Osteoblast (primary cell): ENCODE measurements around the gene EPN1. TPM values are rescaled to one million over a fixed set of nuclear protein-coding genes. Genes with fewer than 3 reads are reported as not detected.

ENCODE experiments used
- DNase-seq: peaks from one replicate; pipeline ENCODE4 v3.0.0; 2011; ENCODE audit warnings: low spot score, mixed read lengths; ENCODE audit not compliant: insufficient read length; ENCODE audit errors: missing footprints
- H2AFZ ChIP-seq: 2 replicates; pipeline ENCODE4 v1.6.0; 2011; ENCODE audit warnings: mild to moderate bottlenecking, low read length
- H3K27ac ChIP-seq: 2 replicates; pipeline ENCODE4 v1.5.1; 2011; ENCODE audit warnings: mild to moderate bottlenecking, low read depth, low read length, moderate library complexity
- H3K27me3 ChIP-seq: 2 replicates; pipeline ENCODE4 v1.6.0; 2012; ENCODE audit warnings: mild to moderate bottlenecking, control low read depth, inconsistent platforms, low read length, moderate library complexity; ENCODE audit not compliant: insufficient read depth
- H3K36me3 ChIP-seq: 2 replicates; pipeline ENCODE4 v1.5.1; 2011; ENCODE audit warnings: mild to moderate bottlenecking, low read length, control low read depth, moderate library complexity; ENCODE audit not compliant: insufficient read depth
- H3K4me1 ChIP-seq: 2 replicates; pipeline ENCODE4 v1.5.1; 2011; ENCODE audit warnings: mild to moderate bottlenecking, low read length, control low read depth, moderate library complexity; ENCODE audit not compliant: insufficient read depth
- H3K4me2 ChIP-seq: 2 replicates; pipeline ENCODE4 v1.6.0; 2011; ENCODE audit warnings: mild to moderate bottlenecking, low read length; ENCODE audit not compliant: insufficient read depth
- H3K4me3 ChIP-seq: fragments of 200-600 bp; sonication (generic); 3 replicates; pipeline ENCODE4 v1.5.1; 2012; ENCODE audit warnings: mild to moderate bottlenecking, low read length, inconsistent platforms; ENCODE audit not compliant: insufficient read depth
- H3K79me2 ChIP-seq: 2 replicates; pipeline ENCODE4 v1.6.0; 2012; ENCODE audit warnings: mild to moderate bottlenecking, low read length, control low read depth, inconsistent platforms; ENCODE audit not compliant: insufficient read depth
- H3K9me3 ChIP-seq: 2 replicates; pipeline ENCODE4 v1.5.1; 2011; ENCODE audit warnings: low read depth, low read length, control low read depth
- H4K20me1 ChIP-seq: 2 replicates; pipeline ENCODE4 v1.6.0; 2012; ENCODE audit warnings: mild to moderate bottlenecking, low read length, control low read depth; ENCODE audit not compliant: insufficient read depth
- total RNA-seq: library from RNA; depleted of rRNA; stranded (reverse); fragments of >200 nt; gene quantifications from 2 replicates; pipeline ENCODE4 v1.2.3, GENCODE V29; 2012
- TF ChIP-seq, protein P1 (sequence below): IDR thresholded peaks from 2 replicates; pipeline ENCODE4 v1.5.1; 2011; ENCODE audit warnings: mild to moderate bottlenecking, low read depth, low read length, moderate library complexity; ENCODE audit errors: extremely low read depth

EPN1 gene
- total RNA-seq, 1 donor: 31.5 TPM

DNA sequence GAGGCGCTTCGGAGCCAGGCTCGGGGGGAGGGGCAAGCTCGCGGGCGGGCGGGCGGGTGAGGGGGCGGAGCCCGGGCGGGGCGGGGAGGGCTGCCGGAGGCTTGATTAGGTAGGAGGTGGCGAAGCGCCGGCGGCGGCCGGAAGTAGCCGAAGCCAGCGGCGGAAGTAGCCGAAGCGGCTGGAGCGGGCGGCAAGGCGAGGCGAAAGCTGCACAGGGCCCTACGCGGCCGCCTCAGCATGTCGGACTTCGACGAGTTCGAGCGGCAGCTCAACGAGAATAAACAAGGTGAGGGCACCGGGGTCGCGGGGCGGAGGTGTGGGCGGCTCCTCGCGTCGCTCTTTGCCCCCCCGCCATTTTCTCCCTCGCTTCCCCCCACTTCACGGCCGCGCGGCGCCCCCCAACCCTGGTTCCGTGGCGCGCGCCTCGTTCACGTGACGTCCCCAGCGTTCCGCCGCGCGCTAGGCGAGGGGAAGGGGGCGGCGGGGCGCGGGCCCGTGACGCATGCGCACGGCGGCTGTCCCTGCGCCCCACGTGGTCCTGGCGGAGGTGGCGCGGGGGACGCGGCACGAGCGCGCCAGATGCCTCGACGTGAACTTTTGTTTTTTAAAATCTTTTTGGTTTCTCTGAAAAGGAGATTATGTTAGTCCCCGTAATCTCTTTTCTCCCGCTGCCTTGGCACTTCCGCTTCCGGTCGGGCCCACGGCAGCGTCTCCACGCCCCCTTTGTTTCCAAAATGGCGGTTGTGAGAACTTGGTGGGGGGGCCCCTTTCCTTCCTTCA, 20.0 kb upstream of the EPN1 start, which contains the start of gene U2AF2:
Gene U2AF2 (plus strand): TSS at position 168 of the 780 bp plus-strand sequence. CDS start 70 bp downstream, at position 238.
- Histone ChIP-seq H3K79me2 (peaks cover 51% of the 10 kb centered on the region), H4K20me1 (peaks cover 47% of the 10 kb centered on the region), H3K9me3 (no peaks in the 10 kb centered on the region), H3K36me3 (no peaks in the 10 kb centered on the region), H3K27me3 (no peaks in the 10 kb centered on the region), H2AFZ (peak within 1 kb of the TSS; percentile 91), H3K4me3 (peak within 1 kb of the TSS; percentile 97), H3K27ac (peak within 1 kb of the TSS; percentile 97), H3K4me1 (peaks cover 30% of the 10 kb centered on the region), H3K4me2 (peak within 1 kb of the TSS; percentile 98)
- TF ChIP-seq, protein P1, sequence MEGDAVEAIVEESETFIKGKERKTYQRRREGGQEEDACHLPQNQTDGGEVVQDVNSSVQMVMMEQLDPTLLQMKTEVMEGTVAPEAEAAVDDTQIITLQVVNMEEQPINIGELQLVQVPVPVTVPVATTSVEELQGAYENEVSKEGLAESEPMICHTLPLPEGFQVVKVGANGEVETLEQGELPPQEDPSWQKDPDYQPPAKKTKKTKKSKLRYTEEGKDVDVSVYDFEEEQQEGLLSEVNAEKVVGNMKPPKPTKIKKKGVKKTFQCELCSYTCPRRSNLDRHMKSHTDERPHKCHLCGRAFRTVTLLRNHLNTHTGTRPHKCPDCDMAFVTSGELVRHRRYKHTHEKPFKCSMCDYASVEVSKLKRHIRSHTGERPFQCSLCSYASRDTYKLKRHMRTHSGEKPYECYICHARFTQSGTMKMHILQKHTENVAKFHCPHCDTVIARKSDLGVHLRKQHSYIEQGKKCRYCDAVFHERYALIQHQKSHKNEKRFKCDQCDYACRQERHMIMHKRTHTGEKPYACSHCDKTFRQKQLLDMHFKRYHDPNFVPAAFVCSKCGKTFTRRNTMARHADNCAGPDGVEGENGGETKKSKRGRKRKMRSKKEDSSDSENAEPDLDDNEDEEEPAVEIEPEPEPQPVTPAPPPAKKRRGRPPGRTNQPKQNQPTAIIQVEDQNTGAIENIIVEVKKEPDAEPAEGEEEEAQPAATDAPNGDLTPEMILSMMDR: no peak
- peak; percentile 99 for DNase-seq

DNA sequence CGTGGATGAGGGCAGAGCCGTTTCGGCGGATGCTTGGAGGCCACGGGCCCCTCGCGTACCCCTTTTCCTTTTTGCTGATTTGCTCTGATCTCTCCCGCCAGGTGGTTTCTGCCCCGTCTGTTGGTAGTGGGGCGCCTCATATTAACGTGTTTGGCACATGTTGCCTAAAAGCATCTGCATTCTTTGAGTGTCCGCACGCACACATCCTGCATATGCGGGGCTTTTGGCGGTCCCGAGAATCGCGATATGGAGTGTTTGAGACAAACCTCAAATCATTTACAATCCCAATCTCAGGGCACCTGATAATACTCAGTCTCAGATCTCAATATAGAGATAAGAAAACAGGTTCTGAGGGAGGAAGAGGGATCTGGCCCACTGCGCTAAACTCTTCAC, 19.4 kb upstream of the EPN1 start:
- peak overlapping the region; percentile 57 for H2AFZ ChIP-seq
- H3K4me3 ChIP-seq: peak overlapping the region; percentile 97
- peaks cover 30% of the 10 kb centered on the region for H3K4me1 ChIP-seq

DNA sequence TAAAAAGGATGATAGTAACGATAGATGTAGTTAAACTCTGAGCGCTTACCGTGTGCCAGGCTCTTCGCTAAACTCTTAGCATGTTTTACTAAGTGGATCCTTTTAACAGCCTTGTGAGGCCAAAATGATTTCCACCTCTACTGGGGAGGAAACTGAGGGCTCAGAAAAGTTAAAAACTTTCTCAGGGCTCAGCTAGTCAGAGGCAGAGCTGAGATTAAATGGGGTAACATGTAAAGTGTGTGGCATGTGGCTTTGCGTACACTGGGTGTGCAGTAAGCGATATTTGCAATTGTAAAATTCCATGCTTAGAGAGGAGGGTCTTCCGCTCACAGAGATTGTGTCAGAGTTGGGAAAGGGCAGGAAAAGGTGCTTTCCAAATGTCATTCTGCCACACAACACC, 18.5 kb upstream of the EPN1 start:
- DNase-seq: peak; percentile 68
- Histone ChIP-seq H3K4me1 (peaks cover 30% of the 10 kb centered on the region), H3K4me3 (peak overlapping the region; percentile 97), H3K36me3 (peaks cover 12% of the 10 kb centered on the region), H3K4me2 (peak overlapping the region; percentile 98), H3K27me3 (no peaks in the 10 kb centered on the region), H3K9me3 (no peaks in the 10 kb centered on the region), H3K27ac (peak overlapping the region; percentile 43), H3K79me2 (peaks cover 66% of the 10 kb centered on the region), H4K20me1 (peaks cover 53% of the 10 kb centered on the region), H2AFZ (no peak overlapping the region)
- TF ChIP-seq, protein P1: no peak

More for the DNA sequence above, 19.4 kb upstream of the EPN1 start:
- H3K36me3 ChIP-seq: peaks cover 3% of the 10 kb centered on the region
- H4K20me1 ChIP-seq: peaks cover 50% of the 10 kb centered on the region
- DNase-seq: no peak
- H3K27ac ChIP-seq: peak overlapping the region; percentile 94
- no peaks in the 10 kb centered on the region for H3K27me3 ChIP-seq
- H3K9me3 ChIP-seq: no peaks in the 10 kb centered on the region
- peaks cover 57% of the 10 kb centered on the region for H3K79me2 ChIP-seq
- H3K4me2 ChIP-seq: peak overlapping the region; percentile 98
- TF ChIP-seq, protein P1: no peak

DNA sequence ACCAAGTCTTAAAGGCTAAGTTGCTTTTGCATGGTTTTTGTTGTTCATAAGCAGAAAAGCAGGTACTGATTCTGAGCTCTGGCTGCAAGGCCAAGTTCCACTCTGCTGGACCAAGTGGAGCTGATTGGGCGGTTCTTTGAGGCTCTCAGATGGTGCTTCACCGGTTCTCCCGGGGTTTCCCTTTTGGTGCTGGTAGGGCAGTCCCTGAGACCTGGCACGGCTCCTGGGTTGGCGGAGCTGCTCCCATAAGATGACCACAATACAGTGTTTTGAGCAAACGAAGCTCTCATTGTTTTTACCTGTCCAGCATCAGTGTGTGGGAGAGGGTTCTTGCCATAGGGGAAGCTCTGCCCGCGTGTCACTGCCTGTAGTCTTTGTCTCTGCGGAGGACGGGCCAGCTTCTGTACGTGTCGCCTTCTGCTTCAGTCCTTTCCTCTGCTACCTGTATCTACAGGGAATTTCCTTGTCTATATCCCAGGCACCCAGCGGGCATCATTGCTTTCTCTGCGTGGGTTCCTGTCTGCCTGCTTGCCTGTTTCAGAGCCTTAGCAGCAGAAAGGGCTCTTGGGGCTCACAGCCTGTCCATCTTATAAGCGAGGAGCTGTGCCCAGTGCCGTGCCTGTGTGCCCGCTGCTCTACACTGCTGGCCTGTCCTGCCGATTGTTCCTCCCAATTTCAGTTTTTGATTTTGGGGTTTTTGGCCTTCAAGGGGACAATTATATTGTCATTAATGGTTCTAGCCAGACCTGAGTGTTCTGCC, 17.9 kb upstream of the EPN1 start:
- H4K20me1 ChIP-seq: peaks cover 57% of the 10 kb centered on the region
- H2AFZ ChIP-seq: no peak overlapping the region
- H3K36me3 ChIP-seq: peaks cover 18% of the 10 kb centered on the region
- H3K4me3 ChIP-seq: peak overlapping the region; percentile 97
- DNase-seq: peak; percentile 86
- no peaks in the 10 kb centered on the region for H3K9me3 ChIP-seq
- peaks cover 72% of the 10 kb centered on the region for H3K79me2 ChIP-seq
- peak overlapping the region; percentile 98 for H3K4me2 ChIP-seq
- H3K4me1 ChIP-seq: peaks cover 30% of the 10 kb centered on the region
- no peaks in the 10 kb centered on the region for H3K27me3 ChIP-seq
- TF ChIP-seq, protein P1: no peak
- peak overlapping the region; percentile 43 for H3K27ac ChIP-seq
